ENCODE measurements around the gene ATG7. TPM values are rescaled to one million over a fixed set of nuclear protein-coding genes. Genes with fewer than 3 reads are reported as not detected.

The ATG7 gene
- total RNA-seq, 1 donor, result 97.9 TPM

GRCh38 chr3:11559816-11560633 is 287.8 kb downstream of the ATG7 start:
- H3K4me3 ChIP-seq (ENCODE audit: low read depth, low read length), result no peak overlapping the region
- DNase-seq (ENCODE audit: low read depth), result no peak
- no peak for TF ChIP-seq CTCF (IDR thresholded peaks at IDR 0.05; ENCODE audit: insufficient read depth, low read length)

- no peak for DNase-seq (ENCODE audit: low read depth)
Measured at GRCh38 chr3:11560746-11561145, 288.5 kb downstream of the ATG7 start.

DNA sequence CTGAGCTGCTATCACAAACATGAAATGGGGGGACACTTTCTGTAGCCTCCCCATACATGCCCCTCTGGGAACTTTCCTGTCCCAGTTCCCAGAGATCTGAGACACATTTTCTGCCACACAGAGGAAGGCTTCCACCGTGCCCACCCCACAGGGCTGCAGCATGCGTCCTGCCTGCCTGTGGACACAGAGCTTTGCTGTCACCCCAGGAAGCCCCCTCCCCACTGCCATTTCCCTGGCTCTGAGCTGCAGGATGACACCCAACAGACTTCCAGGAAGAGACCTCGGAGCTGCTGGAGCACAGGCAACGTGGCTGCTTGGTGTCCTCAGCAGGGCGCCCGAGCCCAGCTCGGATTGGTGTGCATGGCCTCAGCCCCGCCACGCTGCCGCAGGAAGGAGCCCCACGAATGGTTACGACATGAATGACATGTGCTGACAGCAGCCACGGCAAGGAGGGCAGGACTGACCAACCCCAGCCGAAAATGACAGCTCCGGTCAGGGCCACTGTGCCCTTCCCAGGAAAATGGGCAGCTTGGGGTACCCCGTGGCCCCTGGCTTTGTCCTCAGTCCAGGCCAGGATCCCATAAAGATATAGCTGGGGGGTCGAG is 290.2 kb downstream of the ATG7 start:
- TF ChIP-seq CTCF (IDR thresholded peaks at IDR 0.05; ENCODE audit: insufficient read depth, low read length), result no peak
- H3K4me3 ChIP-seq (ENCODE audit: low read depth, low read length), result no peak overlapping the region
- no peak for DNase-seq (ENCODE audit: low read depth)

More at GRCh38 chr3:11560746-11561145, 288.5 kb downstream of the ATG7 start:
- no peak overlapping the region for H3K4me3 ChIP-seq (ENCODE audit: low read depth, low read length)
- TF ChIP-seq CTCF (IDR thresholded peaks at IDR 0.05; ENCODE audit: insufficient read depth, low read length), result no peak

- no peak for DNase-seq (ENCODE audit: low read depth)
- H3K4me3 ChIP-seq (ENCODE audit: low read depth, low read length), result no peak overlapping the region
- TF ChIP-seq CTCF (IDR thresholded peaks at IDR 0.05; ENCODE audit: insufficient read depth, low read length), result no peak
Measured at GRCh38 chr3:11563159-11563864, 291.1 kb downstream of the ATG7 start.

DNA sequence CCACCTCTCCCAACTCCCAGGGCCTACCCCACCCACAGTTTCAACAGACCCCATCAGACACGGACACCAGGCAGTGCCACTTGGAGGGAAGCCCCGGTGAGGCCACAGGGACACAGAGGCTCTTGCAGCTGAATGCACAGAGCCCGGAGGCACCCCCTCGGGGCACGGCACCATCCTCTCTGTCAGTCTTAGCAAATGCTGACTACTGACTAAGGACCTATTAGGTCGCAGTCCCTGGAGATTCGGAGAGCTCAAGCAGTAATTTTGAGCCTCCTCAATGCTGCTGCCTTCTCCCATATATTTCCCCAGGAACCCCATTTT is 291.6 kb downstream of the ATG7 start:
- DNase-seq (ENCODE audit: low read depth), result no peak
- H3K4me3 ChIP-seq (ENCODE audit: low read depth, low read length), result no peak overlapping the region
- TF ChIP-seq CTCF (IDR thresholded peaks at IDR 0.05; ENCODE audit: insufficient read depth, low read length), result no peak

- DNase-seq (ENCODE audit: low read depth), result no peak
Measured at GRCh38 chr3:11564577-11565001, 292.4 kb downstream of the ATG7 start.

More at GRCh38 chr3:11564577-11565001, 292.4 kb downstream of the ATG7 start:
- no peak for TF ChIP-seq CTCF (IDR thresholded peaks at IDR 0.05; ENCODE audit: insufficient read depth, low read length)
- no peak overlapping the region for H3K4me3 ChIP-seq (ENCODE audit: low read depth, low read length)
